Hematopoietic multipotent progenitor cell (in vitro differentiated cells): Measurements from ENCODE around the gene VPS9D1. TPM values are rescaled to one million over a fixed set of nuclear protein-coding genes. Genes with fewer than 3 reads are reported as not detected.
"Not testable (repeated sequence)": the region's sequence is repeated elsewhere in the genome, so short reads cannot be mapped to it uniquely, and the experiment has no call there.

Experiments
- DNase-seq, 3 donors: peaks; one replicate each; pipeline ENCODE4 v3.0.0-alpha.2; 2011 to 2015; ENCODE audit warnings: low read depth in 2 of 3, low spot score in 2 of 3
- total RNA-seq: library from RNA; depleted of rRNA; stranded (reverse); fragments of >200 nt; gene quantifications from one replicate; pipeline ENCODE4 v1.2.3, GENCODE V29; 2012

VPS9D1 gene
- total RNA-seq, 1 donor, result 5.1 TPM

GRCh38 chr16:89695086-89695874 lies 25.4 kb downstream of the VPS9D1 start:
- no peak for DNase-seq

GRCh38 chr16:89694784-89695085 lies 26.0 kb downstream of the VPS9D1 start:
- DNase-seq, result not testable (repeated sequence)

GRCh38 chr16:89693931-89694783 lies 26.5 kb downstream of the VPS9D1 start:
- DNase-seq, result no peak

DNA sequence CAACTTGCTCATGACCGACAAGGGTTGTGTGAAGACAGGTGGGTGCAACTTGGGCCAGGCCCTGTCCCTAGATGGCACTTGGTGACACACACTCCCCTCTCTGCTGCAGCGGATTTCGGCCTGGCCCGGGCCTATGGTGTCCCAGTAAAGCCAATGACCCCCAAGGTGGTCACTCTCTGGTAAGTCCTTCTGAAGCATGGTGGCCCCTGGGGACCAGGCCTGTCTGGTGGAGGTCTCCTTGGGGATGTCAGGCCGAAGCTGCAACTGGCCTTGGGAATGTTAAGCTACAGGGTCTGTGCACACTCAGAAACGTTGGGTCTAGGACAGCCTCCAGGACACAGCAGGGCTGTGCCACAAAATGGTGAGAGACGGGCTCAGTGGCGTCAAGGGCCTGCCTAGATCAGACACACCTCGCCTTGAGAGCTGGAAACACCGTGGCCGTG lies 27.4 kb downstream of the VPS9D1 start:
- no peak for DNase-seq

- no peak for DNase-seq
These were observed 28.6 kb downstream of the VPS9D1 start for GRCh38 chr16:89691986-89692569.

- DNase-seq, result no peak
These were observed 29.3 kb downstream of the VPS9D1 start for GRCh38 chr16:89691231-89691985.

GRCh38 chr16:89690392-89690901 lies 30.3 kb downstream of the VPS9D1 start:
- no peak for DNase-seq

- DNase-seq, result not testable (repeated sequence)
These were observed 31.1 kb downstream of the VPS9D1 start for GRCh38 chr16:89689621-89690020.

GRCh38 chr16:89689142-89689541 lies 31.6 kb downstream of the VPS9D1 start:
- DNase-seq, result no peak

- DNase-seq, result no peak
These were observed 32.3 kb downstream of the VPS9D1 start for GRCh38 chr16:89688395-89688794.

GRCh38 chr16:89687092-89687940 lies 33.4 kb downstream of the VPS9D1 start:
- peak in 1 of 3 donors; percentile 35 for DNase-seq

- peak; percentile 86 to 88 (median 87) for DNase-seq
These were observed 34.1 kb downstream of the VPS9D1 start, which contains the start of gene CDK10 for GRCh38 chr16:89686520-89687091. CDK10 (plus strand) TSS chr16:89686689; CDS start chr16:89686711, 22 bp downstream.

DNA sequence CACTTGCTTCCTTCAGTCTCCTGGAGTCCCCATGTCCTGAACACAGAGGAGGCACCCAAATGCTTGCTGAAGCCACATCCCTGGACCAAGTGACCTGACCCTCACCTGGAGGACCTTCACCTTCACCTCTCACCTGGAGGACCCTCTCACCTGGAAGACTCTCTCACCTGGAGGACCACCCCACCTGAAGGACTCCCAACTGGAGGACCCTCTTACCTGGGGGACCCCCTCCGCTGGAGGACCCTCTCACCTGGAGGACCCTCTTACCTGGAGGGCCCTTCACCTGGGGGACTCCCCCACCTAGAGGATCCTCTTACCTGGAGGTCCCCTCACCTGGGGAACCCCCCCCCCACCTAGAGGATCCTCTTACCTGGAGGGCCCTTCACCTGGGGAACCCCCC lies 34.8 kb downstream of the VPS9D1 start:
- no peak for DNase-seq

GRCh38 chr16:89678258-89678657 lies 42.4 kb downstream of the VPS9D1 start:
- no peak for DNase-seq

GRCh38 chr16:89672177-89672941 lies 48.3 kb downstream of the VPS9D1 start:
- no peak for DNase-seq

- not testable (repeated sequence) for DNase-seq
These were observed 49.1 kb downstream of the VPS9D1 start for GRCh38 chr16:89671565-89671964.

DNA sequence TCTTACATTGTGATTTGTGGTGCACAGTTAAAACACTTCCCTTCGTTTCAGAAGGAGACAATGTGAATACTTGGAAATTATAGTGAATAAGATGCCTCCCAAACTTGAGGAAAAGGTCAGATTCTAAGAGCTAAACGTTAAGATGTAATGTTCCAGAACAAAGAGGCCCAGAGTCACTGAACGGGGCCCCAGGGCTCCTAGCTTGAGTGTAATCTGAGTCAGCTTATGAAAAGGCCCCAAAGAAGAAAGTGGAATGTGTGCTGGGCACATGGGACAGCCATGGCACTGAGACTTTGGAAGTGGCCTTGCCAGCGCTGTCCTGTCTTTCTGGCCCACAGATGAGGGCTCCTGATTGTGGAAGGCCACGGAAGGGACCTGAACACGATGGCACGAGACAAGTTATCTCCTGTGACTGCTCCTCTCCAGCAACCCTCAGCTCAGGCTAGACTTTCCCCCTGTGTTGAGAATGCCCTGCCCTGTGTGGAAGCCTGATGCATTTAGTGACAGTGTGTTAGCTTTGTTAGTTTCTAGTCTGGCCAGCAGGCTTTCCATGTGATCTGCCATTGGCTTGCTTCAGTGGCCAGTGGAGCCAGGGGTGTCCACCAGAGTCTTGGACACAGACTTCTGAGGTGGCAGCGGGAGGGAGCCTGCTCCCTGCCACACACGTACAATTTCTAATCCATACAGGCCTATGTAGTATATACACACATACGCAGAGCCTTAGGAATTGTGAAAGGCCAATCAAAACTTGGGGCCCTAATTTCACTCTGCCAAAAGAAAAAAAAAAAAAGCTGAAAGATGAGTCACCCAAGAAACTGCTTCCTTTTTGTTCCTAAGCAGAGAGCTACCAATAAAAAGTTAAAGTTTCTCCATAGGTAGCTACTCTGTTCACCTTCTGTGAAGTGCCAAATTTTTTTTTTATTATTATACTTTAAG lies 49.9 kb downstream of the VPS9D1 start:
- DNase-seq, result peak in 1 of 3 donors; percentile 26
